NCI-H146 treated with DMSO at 0.1 percent for 48 hours (cell line): ENCODE results near the gene NOTUM.
"Not testable (repeated sequence)": the region's sequence is repeated elsewhere in the genome, so short reads cannot be mapped to it uniquely, and the experiment has no call there.

Experiments used
- DNase-seq: peaks from one replicate; lab custom pipeline; 2025; ENCODE audit not compliant: unreplicated experiment; lab: John Stamatoyannopoulos, UW

NOTUM gene

GRCh38 chr17:81958633-81959342 lies 2.2 kb downstream of the NOTUM start:
- DNase-seq = no peak

GRCh38 chr17:81957691-81958432 lies 3.1 kb downstream of the NOTUM start:
- no peak for DNase-seq

- DNase-seq = no peak
Observed at GRCh38 chr17:81956607-81957589, 4.1 kb downstream of the NOTUM start.

- DNase-seq = no peak
Observed at GRCh38 chr17:81955756-81956544, 5.0 kb downstream of the NOTUM start.

- no peak for DNase-seq
Observed at GRCh38 chr17:81955058-81955681, 5.8 kb downstream of the NOTUM start.

GRCh38 chr17:81954131-81955057 lies 6.6 kb downstream of the NOTUM start:
- DNase-seq = no peak

- not testable (repeated sequence) for DNase-seq
Observed at GRCh38 chr17:81953443-81953842, 7.5 kb downstream of the NOTUM start.

- DNase-seq = no peak
Observed at GRCh38 chr17:81952792-81953228, 8.2 kb downstream of the NOTUM start.

GRCh38 chr17:81951785-81952684 lies 9.0 kb downstream of the NOTUM start:
- no peak for DNase-seq

- no peak for DNase-seq
Observed at GRCh38 chr17:81950501-81950900, 10.5 kb downstream of the NOTUM start.

- DNase-seq = no peak
Observed at GRCh38 chr17:81948635-81949378, 12.2 kb downstream of the NOTUM start.

- DNase-seq = no peak
Observed at GRCh38 chr17:81947189-81947588, 13.8 kb downstream of the NOTUM start, which contains the start of gene MYADML2. TSS of gene MYADML2 (minus strand) at chr17:81947233. CDS start at chr17:81941741, 5,492 bp downstream.

GRCh38 chr17:81944858-81945257 lies 16.1 kb downstream of the NOTUM start:
- DNase-seq = no peak

GRCh38 chr17:81942167-81942553 lies 18.8 kb downstream of the NOTUM start:
- no peak for DNase-seq

GRCh38 chr17:81941484-81942166 lies 19.4 kb downstream of the NOTUM start:
- peak; percentile 55 for DNase-seq
